Naive thymus-derived CD8-positive, alpha-beta T cell (primary cell): ENCODE data around the gene C14orf93. TPM values are rescaled to one million over a fixed set of nuclear protein-coding genes. Genes with fewer than 3 reads are reported as not detected.

Source experiments
- ATAC-seq, 2 donors: fragments of 150-1000 bp; cut with Tn5 transposase in 1 of 2; sonication (Bioruptor Pico), chemical (Tn5 transposase) in 1 of 2; 1 replicate in 1 of 2; 2 replicates in 1 of 2; pipeline ENCODE4 v1.10.0; 2021; ENCODE audit warnings: mild to moderate bottlenecking in 2 of 2, moderate library complexity in 2 of 2
- POLR2A ChIA-PET: fragments of 350-600 bp; sonication (Branson Sonifier 250); formaldehyde crosslinking; loops from one replicate; lab custom pipeline; 2021; ENCODE audit warnings: antibody characterized with exemption; lab: Charles Lee
- DNase-seq, 10 donors: peaks; one replicate each; pipeline versions ENCODE4 v3.0.0 to v3.0.0-alpha.2; 2020 to 2022
- H3K27ac Mint-ChIP-seq, 10 donors: one replicate each; pipeline ENCODE4 v1.8.0; 2020 to 2022; ENCODE audit warnings: mild to moderate bottlenecking in 10 of 10, mixed read lengths in 10 of 10, moderate library complexity in 4 of 10, inconsistent platforms in 1 of 10
- H3K27me3 Mint-ChIP-seq, 5 donors: one replicate each; pipeline ENCODE4 v1.8.0; 2021 to 2022; ENCODE audit warnings: mixed read lengths in 5 of 5
- H3K36me3 Mint-ChIP-seq, 3 donors: one replicate each; pipeline ENCODE4 v1.8.0; 2020 to 2022; ENCODE audit warnings: mixed read lengths in 3 of 3, mild to moderate bottlenecking in 2 of 3, inconsistent platforms in 1 of 3
- H3K4me1 Mint-ChIP-seq, 4 donors: one replicate each; pipeline ENCODE4 v1.8.0; 2021 to 2022; ENCODE audit warnings: mixed read lengths in 4 of 4
- H3K4me3 Mint-ChIP-seq, 10 donors: one replicate each; pipeline ENCODE4 v1.8.0; 2020 to 2022; ENCODE audit warnings: mild to moderate bottlenecking in 10 of 10, mixed read lengths in 10 of 10, moderate library complexity in 6 of 10, inconsistent platforms in 1 of 10
- H3K9me3 Mint-ChIP-seq, 9 donors: one replicate each; pipeline ENCODE4 v1.8.0; 2020 to 2022; ENCODE audit warnings: mixed read lengths in 9 of 9, mild to moderate bottlenecking in 3 of 9, inconsistent platforms in 1 of 9, moderate library complexity in 1 of 9
- polyA plus RNA-seq, 3 donors: library from polyadenylated mRNA; unstranded; fragments of 300-500 nt; fragmentation: Illumina TruSeq; gene quantifications; one replicate each; pipeline ENCODE4 v1.2.3, GENCODE V29; 2021
- total RNA-seq, 8 experiments: library from RNA in 2 of 8; stranded (reverse) in 2 of 8; gene quantifications; one replicate each; pipeline ENCODE4 v1.2.3 and lab custom pipeline; 2021 to 2026

C14orf93 gene
- total and polyA plus RNA-seq, 5 experiments from 2014 or later, result 5.6 to 17.3 (median 10.9) TPM

DNA sequence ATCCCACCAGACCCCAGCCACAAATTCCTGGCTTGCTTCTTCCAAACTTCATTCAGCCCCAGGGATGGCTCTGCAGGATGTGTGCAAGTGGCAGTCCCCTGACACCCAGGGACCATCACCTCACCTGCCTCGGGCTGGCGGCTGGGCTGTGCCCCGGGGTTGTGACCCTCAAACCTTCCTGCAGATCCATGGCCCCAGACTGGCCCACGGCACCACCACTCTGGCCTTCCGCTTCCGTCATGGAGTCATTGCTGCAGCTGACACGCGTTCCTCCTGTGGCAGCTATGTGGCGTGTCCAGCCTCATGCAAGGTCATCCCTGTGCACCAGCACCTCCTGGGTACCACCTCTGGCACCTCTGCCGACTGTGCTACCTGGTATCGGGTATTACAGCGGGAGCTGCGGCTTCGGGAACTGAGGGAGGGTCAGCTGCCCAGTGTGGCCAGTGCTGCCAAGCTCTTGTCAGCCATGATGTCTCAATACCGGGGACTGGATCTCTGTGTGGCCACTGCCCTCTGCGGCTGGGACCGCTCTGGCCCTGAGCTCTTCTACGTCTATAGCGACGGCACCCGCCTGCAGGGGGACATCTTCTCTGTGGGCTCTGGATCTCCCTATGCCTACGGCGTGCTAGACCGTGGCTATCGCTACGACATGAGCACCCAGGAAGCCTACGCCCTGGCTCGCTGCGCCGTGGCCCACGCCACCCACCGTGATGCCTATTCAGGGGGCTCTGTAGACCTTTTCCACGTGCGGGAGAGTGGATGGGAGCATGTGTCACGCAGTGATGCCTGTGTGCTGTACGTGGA, 32.4 kb upstream of the C14orf93 start, which contains the start of gene PSMB11:
Gene PSMB11, plus strand, starts transcription at position 51 of the 804 bp plus-strand sequence. Its CDS starts 14 bp downstream, at position 65.
- H3K27ac Mint-ChIP-seq, result no peak within 1 kb of the TSS
- no peaks in the 10 kb centered on the region for H3K9me3 Mint-ChIP-seq
- peak within 1 kb of the TSS in 1 of 10 donors; percentile 36 for H3K4me3 Mint-ChIP-seq
- peaks cover 0 to 5% (median 4%) of the 10 kb centered on the region in 5 donors for H3K27me3 Mint-ChIP-seq
- H3K4me1 Mint-ChIP-seq, result peaks cover 0 to 4% (median 1%) of the 10 kb centered on the region in 4 donors
- H3K36me3 Mint-ChIP-seq, result no peaks in the 10 kb centered on the region
- POLR2A ChIA-PET, result interaction anchor here (0.6 kb wide), 1 partner anchor 30 kb away, joined by 3 read pairs; no protein-coding TSS in a partner anchor
- DNase-seq, result no peak
- no peak for ATAC-seq

DNA sequence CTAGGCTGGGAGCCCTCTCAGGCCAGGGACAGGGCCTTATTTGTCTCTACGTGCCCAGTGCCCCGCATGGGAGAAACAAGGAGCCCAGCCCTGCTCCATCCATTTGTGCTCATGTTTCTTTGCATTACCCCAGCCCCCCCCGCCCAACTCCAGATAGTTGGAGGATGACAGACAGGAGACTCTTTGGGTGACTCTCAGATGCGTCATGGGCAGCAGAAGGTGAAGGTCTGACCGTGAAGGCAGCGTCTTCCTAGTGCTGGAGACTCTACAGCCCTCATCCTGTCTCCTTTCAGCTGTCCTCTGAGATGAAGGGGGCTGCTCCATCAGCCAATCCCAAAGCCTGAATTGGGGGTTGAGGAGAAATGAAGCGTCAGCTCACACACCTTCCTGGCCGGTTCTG, 31.8 kb upstream of the C14orf93 start:
- POLR2A ChIA-PET, result interaction anchor here (0.6 kb wide), 1 partner anchor 29 kb away, joined by 3 read pairs; no protein-coding TSS in a partner anchor

GRCh38 chr14:23040100-23040499, 30.2 kb upstream of the C14orf93 start:
- POLR2A ChIA-PET, result no interaction called here
- ATAC-seq, result no peak
- peaks cover 0 to 2% (median 0%) of the 10 kb centered on the region in 5 donors for H3K27me3 Mint-ChIP-seq
- H3K36me3 Mint-ChIP-seq, result no peaks in the 10 kb centered on the region
- H3K27ac Mint-ChIP-seq, result no peak overlapping the region
- H3K4me3 Mint-ChIP-seq, result no peak overlapping the region
- H3K4me1 Mint-ChIP-seq, result peaks cover 4 to 12% (median 5%) of the 10 kb centered on the region in 4 donors
- no peak for DNase-seq
- H3K9me3 Mint-ChIP-seq, result peaks cover 0 to 2% (median 0%) of the 10 kb centered on the region in 9 donors

More for the DNA sequence above, 31.8 kb upstream of the C14orf93 start:
- no peak overlapping the region for H3K27ac Mint-ChIP-seq
- no peak for ATAC-seq
- no peaks in the 10 kb centered on the region for H3K9me3 Mint-ChIP-seq
- no peak overlapping the region for H3K4me3 Mint-ChIP-seq
- H3K36me3 Mint-ChIP-seq, result no peaks in the 10 kb centered on the region
- no peak for DNase-seq
- H3K27me3 Mint-ChIP-seq, result peaks cover 0 to 2% (median 0%) of the 10 kb centered on the region in 5 donors
- peaks cover 0 to 3% (median under 1%) of the 10 kb centered on the region in 4 donors for H3K4me1 Mint-ChIP-seq

DNA sequence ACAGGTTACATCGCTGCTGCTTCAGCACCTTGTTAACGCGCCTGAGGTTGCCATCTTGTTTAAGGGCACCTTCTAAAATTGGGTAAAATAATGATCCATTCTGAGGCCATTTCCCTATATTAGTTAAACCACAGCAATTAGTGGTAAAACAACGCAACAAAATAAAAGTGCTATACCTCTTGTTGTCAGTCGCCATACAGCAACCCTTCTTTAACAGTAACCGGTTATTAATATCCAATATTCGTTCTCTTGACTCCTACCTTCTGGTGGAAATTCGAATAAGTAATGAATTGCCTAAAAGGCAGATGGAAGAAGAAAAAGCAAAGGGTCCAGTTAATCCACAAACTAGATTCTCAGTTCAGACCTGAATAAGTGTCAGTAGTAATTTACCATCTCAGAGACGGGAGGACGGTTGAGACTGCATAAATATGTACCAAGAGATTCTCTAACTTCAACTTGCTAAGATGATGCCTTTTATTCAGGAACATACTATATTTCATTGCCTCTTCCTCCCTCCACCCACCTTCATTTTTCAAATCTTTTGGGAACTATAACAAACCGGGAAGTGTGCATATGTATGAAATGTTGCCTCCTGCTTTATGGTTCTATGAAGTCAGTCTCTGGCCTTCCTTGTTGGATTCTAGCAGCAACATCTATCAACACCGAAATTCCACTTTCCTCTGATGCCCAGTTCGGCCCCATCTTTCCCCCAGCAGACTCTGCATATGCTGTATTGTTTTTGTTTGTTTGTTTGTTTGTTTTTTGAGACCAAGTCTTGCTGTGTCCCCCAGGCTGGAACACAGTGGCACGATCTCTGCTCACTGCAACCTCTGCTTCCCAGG, 25.6 kb upstream of the C14orf93 start:
- H3K36me3 Mint-ChIP-seq, result peaks cover 5 to 28% (median 14%) of the 10 kb centered on the region in 3 donors
- ATAC-seq (no peak), DNase-seq (no peak)
- H3K27ac Mint-ChIP-seq, result peak overlapping the region; percentile 93 to 98 (median 98)
- H3K4me3 Mint-ChIP-seq, result peak overlapping the region; percentile 87 to 96 (median 91)
- H3K27me3 Mint-ChIP-seq, result no peaks in the 10 kb centered on the region
- POLR2A ChIA-PET, result interaction anchor here (0.9 to 4.9 kb wide), 3 partner anchors 29 to 269 kb away, joined by 3 to 37 read pairs (median 3); partner anchors contain the start of gene OXA1L
- peaks cover 10 to 38% (median 30%) of the 10 kb centered on the region in 4 donors for H3K4me1 Mint-ChIP-seq
- H3K9me3 Mint-ChIP-seq, result peaks cover 0 to 2% (median 0%) of the 10 kb centered on the region in 9 donors

- ATAC-seq (peak; percentile 92 to 93), DNase-seq (peak; percentile 62 to 96 (median 90))
- Mint-ChIP-seq H3K27me3 (no peaks in the 10 kb centered on the region), H3K4me3 (peak within 1 kb of the TSS; percentile 87 to 96 (median 91)), H3K36me3 (peaks cover 5 to 31% (median 14%) of the 10 kb centered on the region in 3 donors), H3K9me3 (peaks cover 0 to 2% (median 0%) of the 10 kb centered on the region in 9 donors), H3K27ac (peak within 1 kb of the TSS; percentile 93 to 98 (median 98)), H3K4me1 (peaks cover 10 to 40% (median 30%) of the 10 kb centered on the region in 4 donors)
- POLR2A ChIA-PET, result interaction anchor here (0.8 to 4.9 kb wide), 8 partner anchors 11 to 268 kb away, joined by 3 to 37 read pairs (median 3); partner anchors contain the start of genes ACIN1, C14orf119 and OXA1L
These were observed 24.8 kb upstream of the C14orf93 start, which contains the start of gene PSMB5 for GRCh38 chr14:23034498-23035302. Gene PSMB5, minus strand, starts transcription at chr14:23034900. Its CDS starts 19 bp downstream, at chr14:23034881.

DNA sequence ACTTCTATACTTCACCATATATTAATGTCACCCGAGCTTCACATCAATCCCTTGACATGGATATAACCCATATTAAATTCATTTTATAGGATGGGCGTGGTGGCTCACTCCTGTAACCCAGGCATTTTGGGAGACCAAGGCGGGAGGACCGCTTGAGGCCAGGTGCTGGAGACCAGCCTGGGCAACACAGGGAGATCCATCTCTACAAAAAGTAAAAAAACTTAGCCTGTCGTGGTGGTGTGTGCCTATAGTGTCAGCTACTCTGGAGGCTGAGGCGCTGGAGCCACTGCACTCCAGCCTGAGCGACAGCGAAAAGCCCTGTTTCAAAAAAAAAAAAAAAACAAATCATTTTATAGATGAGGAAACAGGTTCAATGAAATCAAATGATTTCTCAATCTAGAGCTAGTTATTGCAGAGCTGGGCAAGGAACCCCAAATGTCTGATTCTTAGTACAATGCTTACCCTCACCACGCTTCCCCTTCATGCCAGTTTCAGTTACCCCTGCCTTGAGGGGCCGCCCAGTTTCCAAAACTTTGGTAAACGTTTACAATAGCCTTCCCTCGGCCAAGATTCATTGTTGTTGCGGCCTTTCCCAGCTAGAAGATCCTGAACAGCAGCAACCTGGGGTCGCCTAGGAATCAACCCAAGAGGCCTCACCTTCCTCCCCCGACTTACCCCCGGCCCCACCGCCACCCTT, 24.0 kb upstream of the C14orf93 start:
- ATAC-seq, result peak in 1 of 2 donors; percentile 1
- peaks cover 14 to 46% (median 37%) of the 10 kb centered on the region in 4 donors for H3K4me1 Mint-ChIP-seq
- H3K27ac Mint-ChIP-seq, result peak overlapping the region; percentile 93 to 98 (median 98)
- peaks cover 0 to 2% (median 0%) of the 10 kb centered on the region in 9 donors for H3K9me3 Mint-ChIP-seq
- H3K36me3 Mint-ChIP-seq, result peaks cover 5 to 31% (median 14%) of the 10 kb centered on the region in 3 donors
- H3K27me3 Mint-ChIP-seq, result no peaks in the 10 kb centered on the region
- DNase-seq, result no peak
- H3K4me3 Mint-ChIP-seq, result peak overlapping the region; percentile 87 to 96 (median 91)
- POLR2A ChIA-PET, result interaction anchor here (0.7 to 4.9 kb wide), 9 partner anchors 10 to 268 kb away, joined by 3 to 37 read pairs (median 3); partner anchors contain the start of genes ACIN1, C14orf119 and OXA1L

DNA sequence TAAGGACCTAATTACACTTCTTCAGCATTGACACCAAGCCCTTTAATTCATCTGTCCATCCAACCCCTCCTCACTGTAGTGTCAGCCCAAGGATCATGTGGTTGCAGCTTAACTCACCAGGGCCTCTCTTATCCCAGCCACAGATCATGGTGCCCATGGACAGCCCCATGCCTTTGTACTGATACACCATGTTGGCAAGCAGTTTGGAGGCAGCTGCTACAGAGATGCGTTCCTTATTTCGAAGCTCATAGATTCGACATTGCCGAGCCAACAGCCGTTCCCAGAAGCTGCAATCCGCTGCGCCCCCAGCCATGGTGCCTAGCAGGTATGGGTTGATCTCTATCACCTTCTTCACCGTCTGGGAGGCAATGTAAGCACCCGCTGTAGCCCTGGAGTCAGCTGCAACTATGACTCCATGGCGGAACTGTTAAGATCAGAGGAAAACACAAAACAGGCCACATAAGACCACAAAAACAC, 23.3 kb upstream of the C14orf93 start:
- Mint-ChIP-seq H3K4me1 (peaks cover 17 to 51% (median 42%) of the 10 kb centered on the region in 4 donors), H3K4me3 (peak overlapping the region; percentile 87 to 96 (median 91)), H3K9me3 (peaks cover 0 to 2% (median 0%) of the 10 kb centered on the region in 9 donors), H3K36me3 (peaks cover 5 to 31% (median 14%) of the 10 kb centered on the region in 3 donors), H3K27me3 (no peaks in the 10 kb centered on the region), H3K27ac (peak overlapping the region; percentile 37 to 98 (median 94))
- no peak for ATAC-seq
- POLR2A ChIA-PET, result interaction anchor here (0.7 to 4.9 kb wide), 5 partner anchors 9 to 26 kb away, joined by 3 to 37 read pairs (median 5); no protein-coding TSS in a partner anchor
- DNase-seq, result no peak

DNA sequence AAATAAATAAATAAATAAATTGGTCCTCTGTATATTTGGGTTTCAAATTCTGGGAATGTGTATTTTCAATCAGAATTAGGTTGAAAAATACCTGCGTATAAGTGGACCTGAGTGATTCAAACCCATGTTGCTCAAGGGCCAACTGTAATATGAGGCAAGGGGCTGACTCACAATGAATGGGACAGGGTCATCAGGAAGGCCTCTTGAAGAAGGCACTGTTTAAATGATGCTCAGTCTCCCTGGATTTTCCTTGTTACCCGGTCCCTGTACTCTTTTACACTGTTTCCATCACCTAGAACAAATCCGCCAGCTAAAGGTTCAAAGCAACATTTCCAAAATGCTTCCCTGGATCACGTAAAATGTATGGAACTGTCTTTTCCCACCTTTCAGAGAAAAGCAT, 21.0 kb upstream of the C14orf93 start:
- POLR2A ChIA-PET, result interaction anchor here (0.6 to 3.6 kb wide), 2 partner anchors 11 to 1815 kb away, joined by 3 to 10 read pairs; no protein-coding TSS in a partner anchor
- ATAC-seq (no peak), DNase-seq (no peak)
- Mint-ChIP-seq H3K4me1 (peaks cover 22 to 55% (median 50%) of the 10 kb centered on the region in 4 donors), H3K36me3 (peaks cover 5 to 42% (median 16%) of the 10 kb centered on the region in 3 donors), H3K4me3 (no peak overlapping the region), H3K9me3 (peaks cover 0 to 2% (median 0%) of the 10 kb centered on the region in 9 donors), H3K27ac (peak overlapping the region in 1 of 10 donors; percentile 25), H3K27me3 (no peaks in the 10 kb centered on the region)

DNA sequence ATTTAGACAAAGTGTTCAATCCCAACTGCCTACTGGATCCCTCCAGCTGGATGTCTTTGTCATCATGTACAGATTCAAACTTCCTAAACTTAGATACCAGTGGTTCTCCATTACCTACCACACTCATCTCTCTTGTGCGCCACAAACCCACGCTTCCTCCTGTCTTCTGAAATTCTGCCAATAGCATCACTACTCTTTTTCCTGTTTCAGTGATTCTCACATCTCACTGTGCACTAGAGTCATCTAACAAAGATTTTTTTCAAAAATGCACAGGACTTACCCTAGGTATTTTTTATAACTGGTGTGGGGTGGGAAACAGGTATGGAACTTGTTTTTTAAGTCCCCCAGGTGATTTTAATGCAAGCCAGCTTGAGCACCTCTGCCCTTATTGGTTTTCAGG, 18.9 kb upstream of the C14orf93 start:
- Mint-ChIP-seq H3K4me3 (peak overlapping the region; percentile 2 to 73 (median 30)), H3K27me3 (no peaks in the 10 kb centered on the region), H3K9me3 (no peaks in the 10 kb centered on the region), H3K4me1 (peaks cover 28 to 56% (median 50%) of the 10 kb centered on the region in 4 donors), H3K27ac (peak overlapping the region; percentile 44 to 94 (median 88)), H3K36me3 (peaks cover 10 to 61% (median 24%) of the 10 kb centered on the region in 3 donors)
- POLR2A ChIA-PET, result interaction anchor here (0.9 to 1.7 kb wide), 3 partner anchors 18 to 40 kb away, joined by 3 to 7 read pairs (median 3); no protein-coding TSS in a partner anchor
- ATAC-seq, result peak; percentile 90 to 99
- peak in 7 of 10 donors; percentile 15 to 69 (median 29) for DNase-seq

DNA sequence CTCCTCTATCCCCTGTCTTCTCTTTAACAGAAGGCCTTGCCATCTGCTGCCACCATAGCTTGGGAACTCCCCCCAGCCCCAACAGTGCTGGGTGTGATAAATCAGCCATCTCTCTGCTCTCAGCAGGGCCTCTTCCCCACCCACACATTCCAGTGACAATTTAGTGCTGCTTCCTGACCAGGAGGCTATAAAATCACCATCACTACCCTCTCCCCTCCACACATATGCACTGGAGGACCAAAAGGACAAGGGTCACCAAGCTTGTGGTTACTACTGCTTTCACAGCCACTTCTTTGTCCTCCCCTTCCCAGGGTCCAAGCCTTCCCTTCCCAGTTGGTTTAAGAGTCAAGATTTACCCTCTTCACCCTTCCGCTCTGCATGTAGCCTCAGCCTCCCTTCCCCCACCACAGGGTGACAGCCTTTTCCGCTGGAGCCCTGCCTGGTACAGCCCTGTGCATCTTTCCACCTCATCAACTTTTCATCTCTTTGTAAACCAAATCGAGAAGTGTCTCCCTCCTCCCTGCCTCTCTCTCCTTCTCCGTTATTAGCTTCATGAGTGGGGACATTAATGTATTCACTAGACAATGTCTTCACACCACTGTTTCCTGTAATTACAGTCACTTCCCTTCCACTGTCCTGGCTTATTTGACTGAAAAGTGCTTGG, 15.3 kb upstream of the C14orf93 start:
- Mint-ChIP-seq H3K4me3 (peak overlapping the region in 2 of 10 donors; percentile 2 to 39), H3K9me3 (no peaks in the 10 kb centered on the region), H3K27ac (peak overlapping the region in 7 of 10 donors; percentile 37 to 89 (median 63)), H3K27me3 (no peaks in the 10 kb centered on the region), H3K36me3 (peaks cover 5 to 32% (median 10%) of the 10 kb centered on the region in 3 donors), H3K4me1 (peaks cover 40 to 70% (median 59%) of the 10 kb centered on the region in 4 donors)
- POLR2A ChIA-PET, result interaction anchor here (3.2 kb wide), 1 partner anchor 18 kb away, joined by 18 read pairs; no protein-coding TSS in a partner anchor
- DNase-seq (no peak), ATAC-seq (no peak)
